HG02884 (cell line): ENCODE data around the gene EVI5.
A peak's percentile ranks its signal among the peaks of the same experiment; 100 is the strongest.
"Not testable (repeated sequence)": the region's sequence is repeated elsewhere in the genome, so short reads cannot be mapped to it uniquely, and the experiment has no call there.

Experiments used
- ATAC-seq: cut with Tn5 transposase; IDR thresholded peaks from one replicate; pipeline ENCODE4 v1.9.1; 2021; ENCODE audit warnings: mild to moderate bottlenecking, moderate library complexity; ENCODE audit not compliant: unreplicated experiment

The EVI5 gene

DNA sequence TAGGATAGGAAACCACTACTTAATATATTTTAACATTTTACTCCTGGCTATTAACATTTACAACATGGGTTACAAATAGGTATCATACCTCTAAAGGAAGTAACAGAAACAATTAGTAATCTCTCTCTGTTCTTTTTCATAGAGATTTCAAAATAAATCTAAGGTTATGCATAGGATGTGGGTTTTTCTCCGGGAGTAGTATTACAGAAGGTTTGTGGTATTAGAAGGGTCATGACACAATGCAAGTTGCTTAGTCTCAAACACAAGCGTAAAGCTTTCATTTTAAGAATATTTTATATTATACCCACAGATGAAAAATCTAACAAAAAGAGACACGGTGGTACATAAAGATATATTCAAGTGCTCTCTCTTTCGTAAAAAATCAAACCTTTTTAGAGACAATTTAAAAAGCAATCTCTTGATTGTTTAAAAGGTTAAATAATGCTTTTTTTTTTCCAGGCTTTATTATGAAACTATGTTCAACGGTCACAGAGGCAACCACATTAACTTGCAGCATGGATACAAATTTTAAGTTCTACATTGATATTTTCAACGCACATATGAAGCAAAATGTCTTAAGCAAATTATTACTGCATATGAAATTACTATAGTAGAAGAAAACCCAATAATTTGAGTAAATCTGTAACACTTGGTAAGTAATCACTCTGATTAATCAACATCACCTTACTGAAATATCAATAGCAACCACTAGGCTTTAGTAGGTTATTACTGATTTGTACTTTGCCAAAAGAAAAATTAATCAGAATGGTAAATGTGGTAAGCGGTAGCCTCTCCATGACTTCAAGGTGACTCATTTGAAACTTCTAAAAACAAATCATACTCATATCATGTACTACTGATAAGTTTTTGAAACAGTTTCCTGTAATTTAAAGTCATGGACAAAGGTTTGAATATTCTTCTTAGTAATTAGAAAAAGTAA lies 200.8 kb downstream of the EVI5 start:
- ATAC-seq: peak; percentile 85

GRCh38 chr1:92577261-92577895 lies 207.5 kb downstream of the EVI5 start:
- ATAC-seq: no peak

DNA sequence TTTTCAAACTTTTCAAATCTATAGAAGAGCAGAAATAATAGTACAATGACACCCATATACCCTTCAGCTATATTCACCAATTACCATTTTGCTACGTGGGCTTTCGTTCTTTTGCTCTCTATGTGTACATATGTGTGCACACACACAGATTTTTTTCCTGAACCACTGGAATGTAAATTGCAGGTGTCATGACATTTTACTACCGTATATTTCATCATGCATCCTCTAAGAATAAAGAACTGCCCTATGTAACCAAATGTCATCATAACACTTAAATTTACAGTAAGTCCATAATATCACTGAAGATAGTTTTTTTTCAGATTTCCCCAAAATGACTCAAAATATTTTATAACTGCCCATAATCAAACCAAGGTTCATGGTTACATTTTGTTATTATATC lies 209.8 kb downstream of the EVI5 start:
- ATAC-seq: no peak

DNA sequence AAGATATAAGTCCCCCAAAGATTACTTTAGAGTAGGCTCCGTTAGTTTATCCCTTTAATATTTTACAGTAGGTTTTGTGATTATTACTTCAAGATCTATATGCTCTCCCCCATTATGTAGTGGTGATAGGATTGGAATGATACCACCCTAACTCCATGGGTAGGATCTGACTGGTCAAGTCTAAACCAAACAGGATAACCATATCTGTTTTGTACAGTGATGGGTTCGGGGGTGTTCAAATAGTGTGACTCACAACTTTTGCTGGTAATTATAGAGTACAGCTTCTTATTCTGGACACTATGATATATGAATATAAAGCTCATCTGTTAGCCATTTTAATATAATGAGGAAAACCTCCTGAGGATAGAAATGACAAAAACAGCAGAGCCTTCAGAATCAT lies 212.4 kb downstream of the EVI5 start:
- no peak for ATAC-seq

DNA sequence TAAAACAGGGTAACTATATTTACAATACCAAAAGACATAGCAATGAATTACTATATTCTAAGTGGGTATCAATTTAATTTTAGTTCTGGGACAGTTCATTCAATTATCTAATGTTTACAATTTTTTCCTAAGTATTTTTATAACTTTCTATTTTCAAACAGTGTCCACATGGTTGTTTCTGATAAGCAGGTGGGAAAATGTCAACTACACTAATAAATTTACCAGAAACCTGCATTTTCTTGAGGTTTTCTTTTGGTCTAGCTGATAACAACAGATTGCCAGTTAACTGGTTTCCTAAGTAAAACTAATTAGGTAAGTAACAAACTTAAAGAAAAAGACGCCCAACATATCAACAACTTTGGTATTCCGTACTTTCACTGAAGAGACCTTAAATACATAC lies 213.3 kb downstream of the EVI5 start:
- ATAC-seq: no peak

- ATAC-seq: no peak
These were observed 217.6 kb downstream of the EVI5 start for GRCh38 chr1:92567211-92567868.

DNA sequence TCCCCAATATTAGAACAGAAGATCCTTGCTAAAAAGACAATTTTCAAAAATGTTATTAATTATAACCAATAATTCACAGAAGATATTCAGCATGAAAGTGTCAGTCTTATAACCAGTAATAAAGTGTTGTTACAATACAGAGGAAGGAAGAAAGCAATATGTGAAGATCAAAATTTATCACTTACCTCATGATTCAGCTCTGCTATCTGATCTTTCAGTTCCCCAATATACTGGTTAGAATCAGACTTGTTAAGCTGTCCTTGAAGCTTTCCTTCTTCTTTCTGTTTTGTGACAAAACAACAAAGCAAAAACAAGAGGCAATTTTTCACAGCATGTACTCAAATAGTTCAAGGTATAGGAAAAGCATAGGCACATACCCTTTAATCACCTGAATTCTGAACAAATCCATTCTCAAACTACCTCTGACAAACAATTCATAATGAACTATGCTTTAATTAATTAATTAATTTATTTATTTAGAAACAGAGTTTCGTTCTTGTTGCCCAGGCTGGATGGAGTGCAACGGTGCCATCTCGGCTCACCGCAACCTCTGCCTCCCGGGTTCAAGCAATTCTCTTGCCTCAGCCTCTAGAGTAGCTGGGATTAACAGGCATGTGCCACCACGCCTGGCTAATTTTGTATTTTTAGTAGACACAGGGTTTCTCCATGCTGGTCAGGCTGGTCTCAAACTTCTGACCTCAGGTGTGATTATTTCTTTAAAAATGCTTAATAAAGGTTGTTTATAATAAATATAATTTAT lies 221.3 kb downstream of the EVI5 start:
- ATAC-seq: peak; percentile 97

GRCh38 chr1:92556350-92556749 lies 228.6 kb downstream of the EVI5 start:
- ATAC-seq: no peak

DNA sequence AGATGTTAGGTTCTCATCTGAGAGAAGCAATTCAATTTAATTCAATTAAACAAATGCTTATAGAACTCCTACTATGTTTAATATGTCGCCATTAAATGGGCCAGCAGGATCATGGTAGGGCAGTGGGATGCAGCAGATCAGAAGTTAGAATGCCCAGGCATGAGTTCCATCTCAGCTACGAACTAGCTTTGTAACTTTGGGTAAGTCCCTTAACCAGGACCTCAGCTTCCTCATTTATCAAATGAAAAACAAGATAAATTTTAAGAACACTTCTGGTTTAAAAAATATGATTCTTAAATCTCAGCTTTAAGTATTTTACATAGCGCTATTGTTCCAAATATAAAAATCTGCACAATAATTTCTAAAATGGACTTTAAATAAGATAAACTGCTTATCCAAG lies 230.7 kb downstream of the EVI5 start:
- no peak for ATAC-seq

DNA sequence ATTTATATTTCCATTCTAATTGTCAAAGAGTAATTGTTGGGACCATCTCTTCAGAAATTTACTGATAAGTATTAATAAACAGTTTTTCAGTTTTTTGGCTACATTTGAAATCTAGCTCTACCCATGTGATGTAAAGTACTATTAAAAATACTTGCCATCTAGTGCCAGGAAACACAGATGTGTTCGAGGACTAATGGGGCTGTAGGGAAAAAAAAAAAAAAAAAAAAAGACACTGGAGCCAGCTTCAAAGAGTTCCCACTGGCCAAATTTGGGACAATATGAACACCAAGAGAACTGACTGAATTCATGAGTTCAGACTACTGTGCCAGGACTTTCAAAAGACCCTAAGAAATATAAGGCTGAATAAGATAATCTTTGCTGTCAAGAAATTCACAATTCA lies 233.0 kb downstream of the EVI5 start:
- ATAC-seq: no peak

DNA sequence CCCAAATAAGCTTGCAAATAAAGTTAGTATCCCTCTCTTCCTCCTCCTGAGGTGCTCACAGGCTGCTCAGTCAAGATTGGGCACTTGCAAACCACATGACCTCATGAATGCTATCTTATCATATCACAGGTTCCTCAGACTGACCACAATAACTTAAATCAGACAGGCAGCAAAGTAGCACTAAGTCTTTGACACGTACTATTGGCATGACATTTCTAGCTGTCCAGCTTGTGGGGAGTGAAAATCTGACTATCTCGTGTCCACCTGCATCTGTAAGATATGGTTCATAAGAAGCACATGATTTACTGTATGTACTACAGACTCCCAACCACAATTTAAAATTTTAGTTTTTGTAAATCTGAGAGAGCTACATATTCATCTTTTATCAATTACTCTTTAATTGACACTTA lies 240.1 kb downstream of the EVI5 start:
- no peak for ATAC-seq

- no peak for ATAC-seq
These were observed 241.5 kb downstream of the EVI5 start for GRCh38 chr1:92543131-92544055.

DNA sequence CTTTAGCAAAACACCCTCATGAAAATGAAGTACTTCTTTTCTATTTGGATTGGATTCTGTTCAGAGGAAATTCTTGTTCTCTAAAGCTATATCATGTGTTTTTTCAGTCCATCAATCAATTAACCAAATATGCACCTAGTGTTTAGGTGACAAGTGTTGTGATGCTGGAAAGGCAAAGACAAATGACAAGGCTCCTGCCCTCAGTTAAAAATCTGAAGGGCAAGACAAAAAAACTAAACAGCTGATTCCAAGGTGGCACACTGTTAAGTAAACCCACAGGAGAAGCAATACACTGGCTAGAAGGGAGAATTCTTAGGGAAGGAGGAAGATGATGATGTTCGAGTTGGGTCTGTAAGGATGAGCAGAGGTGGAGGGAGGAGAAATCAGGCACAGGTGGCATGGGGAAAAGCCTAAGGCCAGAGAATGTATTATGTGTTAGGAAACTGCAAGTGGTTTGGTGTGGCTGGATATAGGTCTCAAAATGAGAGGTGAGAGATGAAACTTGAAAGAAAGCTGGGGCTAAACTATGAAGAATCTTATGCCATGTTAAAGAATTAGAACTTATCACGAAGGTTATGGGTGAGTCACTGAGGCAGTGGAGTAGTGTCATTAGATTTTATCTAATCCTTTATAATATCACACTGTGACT lies 246.4 kb downstream of the EVI5 start:
- ATAC-seq: peak; percentile 60

DNA sequence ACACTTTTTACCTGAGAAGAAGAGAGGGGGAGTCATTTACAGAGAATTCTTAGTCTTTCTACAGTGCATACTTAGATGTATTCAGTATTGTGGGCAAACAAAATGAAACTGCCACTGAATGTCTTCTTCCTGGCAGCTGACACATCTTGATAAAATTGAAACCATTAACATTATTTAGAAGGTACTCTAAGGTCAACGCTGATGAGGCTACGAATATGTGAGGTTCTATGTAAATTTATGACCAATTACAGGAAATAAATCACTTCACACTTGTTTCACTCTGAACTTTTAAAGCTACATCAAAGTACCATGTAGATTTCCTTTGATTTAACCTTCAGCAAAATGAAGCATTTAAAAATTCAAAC lies 246.9 kb downstream of the EVI5 start:
- ATAC-seq: peak; percentile 65

- ATAC-seq: peak; percentile 56
These were observed 247.7 kb downstream of the EVI5 start for GRCh38 chr1:92536980-92537884.

DNA sequence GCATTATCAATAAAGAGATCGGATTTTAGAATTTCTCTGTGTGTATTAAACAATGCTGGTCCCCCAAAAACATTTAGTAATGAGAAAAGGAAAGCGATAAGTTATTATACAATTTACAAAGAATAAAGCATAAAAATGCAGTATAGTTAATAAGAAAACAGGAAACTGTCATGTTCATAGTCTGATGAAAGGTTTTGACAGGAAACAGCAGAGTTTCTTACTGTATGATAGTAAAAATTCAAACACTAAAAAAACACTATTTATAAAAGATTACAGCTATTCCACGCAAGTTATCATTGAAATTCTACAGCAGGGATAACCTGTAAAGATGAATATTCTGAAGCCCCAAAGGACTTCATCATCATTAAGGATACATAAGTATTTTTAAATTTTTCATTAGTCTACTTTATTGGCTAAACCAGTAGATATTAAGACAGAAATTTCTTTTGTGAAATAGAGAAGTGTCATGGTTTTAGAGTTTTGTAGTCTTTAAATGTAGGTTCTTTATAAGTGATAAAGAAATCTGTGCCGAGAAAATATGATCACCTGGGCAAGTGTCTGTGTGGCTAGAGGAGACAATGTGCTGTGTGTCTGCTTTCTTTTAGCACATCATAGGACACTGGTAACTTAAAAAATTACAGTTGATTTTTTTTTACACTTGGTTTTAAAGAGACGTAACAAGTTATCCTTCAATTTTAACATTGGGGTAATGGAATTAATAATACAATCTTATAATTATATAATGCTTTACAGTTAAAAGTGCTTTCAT lies 248.5 kb downstream of the EVI5 start:
- no peak for ATAC-seq

- not testable (repeated sequence) for ATAC-seq
These were observed 252.5 kb downstream of the EVI5 start for GRCh38 chr1:92532371-92532770.

- ATAC-seq: not testable (repeated sequence)
These were observed 253.0 kb downstream of the EVI5 start for GRCh38 chr1:92531939-92532338.
